Measurements from ENCODE around the gene PYHIN1.
A peak's percentile ranks its signal among the peaks of the same experiment; 100 is the strongest.

PYHIN1 gene

GRCh38 chr1:158951956-158952355, 20.6 kb downstream of the PYHIN1 start:
- Mint-ChIP-seq H3K4me1 (ENCODE audit: low read depth) (no peaks in the 10 kb centered on the region), H3K36me3 (ENCODE audit: low read depth) (peaks cover 54% of the 10 kb centered on the region), H3K27ac (no peak overlapping the region), H3K9me3 (peaks cover 11% of the 10 kb centered on the region), H3K27me3 (ENCODE audit: low read depth) (no peaks in the 10 kb centered on the region), H3K4me3 (no peak overlapping the region)
- no peak for DNase-seq (ENCODE audit: low spot score)

- Mint-ChIP-seq H3K27ac (no peak overlapping the region), H3K4me1 (ENCODE audit: low read depth) (no peaks in the 10 kb centered on the region), H3K9me3 (peaks cover 11% of the 10 kb centered on the region), H3K27me3 (ENCODE audit: low read depth) (no peaks in the 10 kb centered on the region), H3K4me3 (no peak overlapping the region), H3K36me3 (ENCODE audit: low read depth) (peaks cover 50% of the 10 kb centered on the region)
- no peak for DNase-seq (ENCODE audit: low spot score)
Observed at GRCh38 chr1:158952416-158952815, 21.1 kb downstream of the PYHIN1 start.

- H3K27ac Mint-ChIP-seq = no peak overlapping the region
- H3K4me1 Mint-ChIP-seq (ENCODE audit: low read depth) = no peaks in the 10 kb centered on the region
- H3K4me3 Mint-ChIP-seq = no peak overlapping the region
- no peaks in the 10 kb centered on the region for H3K27me3 Mint-ChIP-seq (ENCODE audit: low read depth)
- peaks cover 65% of the 10 kb centered on the region for H3K36me3 Mint-ChIP-seq (ENCODE audit: low read depth)
- no peak for DNase-seq (ENCODE audit: low spot score)
- peaks cover 31% of the 10 kb centered on the region for H3K9me3 Mint-ChIP-seq
Observed at GRCh38 chr1:158961178-158961577, 29.8 kb downstream of the PYHIN1 start.

- peaks cover 69% of the 10 kb centered on the region for H3K36me3 Mint-ChIP-seq (ENCODE audit: low read depth)
- no peaks in the 10 kb centered on the region for H3K27me3 Mint-ChIP-seq (ENCODE audit: low read depth)
- no peaks in the 10 kb centered on the region for H3K4me1 Mint-ChIP-seq (ENCODE audit: low read depth)
- H3K9me3 Mint-ChIP-seq = peaks cover 43% of the 10 kb centered on the region
- DNase-seq (ENCODE audit: low spot score) = no peak
- H3K4me3 Mint-ChIP-seq = no peak overlapping the region
- H3K27ac Mint-ChIP-seq = peak overlapping the region; percentile 27
Observed at GRCh38 chr1:158962983-158963382, 31.6 kb downstream of the PYHIN1 start.

GRCh38 chr1:158969166-158969565, 37.8 kb downstream of the PYHIN1 start:
- Mint-ChIP-seq H3K9me3 (peaks cover 39% of the 10 kb centered on the region), H3K4me3 (no peak overlapping the region), H3K27ac (no peak overlapping the region), H3K36me3 (ENCODE audit: low read depth) (peaks cover 35% of the 10 kb centered on the region), H3K27me3 (ENCODE audit: low read depth) (no peaks in the 10 kb centered on the region), H3K4me1 (ENCODE audit: low read depth) (peaks cover 7% of the 10 kb centered on the region)
- no peak for DNase-seq (ENCODE audit: low spot score)

- Mint-ChIP-seq H3K27me3 (ENCODE audit: low read depth) (no peaks in the 10 kb centered on the region), H3K9me3 (peaks cover 32% of the 10 kb centered on the region), H3K36me3 (ENCODE audit: low read depth) (peaks cover 33% of the 10 kb centered on the region), H3K4me3 (no peak overlapping the region), H3K4me1 (ENCODE audit: low read depth) (peaks cover 7% of the 10 kb centered on the region), H3K27ac (no peak overlapping the region)
- peak; percentile 22 for DNase-seq (ENCODE audit: low spot score)
Observed at GRCh38 chr1:158969855-158970254, 38.5 kb downstream of the PYHIN1 start.

- Mint-ChIP-seq H3K27me3 (ENCODE audit: low read depth) (no peaks in the 10 kb centered on the region), H3K9me3 (peaks cover 10% of the 10 kb centered on the region), H3K27ac (no peak overlapping the region), H3K36me3 (ENCODE audit: low read depth) (peaks cover 24% of the 10 kb centered on the region), H3K4me1 (ENCODE audit: low read depth) (peaks cover 7% of the 10 kb centered on the region), H3K4me3 (no peak overlapping the region)
- DNase-seq (ENCODE audit: low spot score) = no peak
Observed at GRCh38 chr1:158972841-158973240, 41.5 kb downstream of the PYHIN1 start.

- peaks cover 6% of the 10 kb centered on the region for H3K9me3 Mint-ChIP-seq
- DNase-seq (ENCODE audit: low spot score) = no peak
- peaks cover 31% of the 10 kb centered on the region for H3K36me3 Mint-ChIP-seq (ENCODE audit: low read depth)
- H3K27ac Mint-ChIP-seq = no peak overlapping the region
- no peaks in the 10 kb centered on the region for H3K27me3 Mint-ChIP-seq (ENCODE audit: low read depth)
- no peak overlapping the region for H3K4me3 Mint-ChIP-seq
- no peaks in the 10 kb centered on the region for H3K4me1 Mint-ChIP-seq (ENCODE audit: low read depth)
Observed at GRCh38 chr1:158976219-158976618, 44.9 kb downstream of the PYHIN1 start.

GRCh38 chr1:158978730-158979129, 47.4 kb downstream of the PYHIN1 start:
- Mint-ChIP-seq H3K4me1 (ENCODE audit: low read depth) (no peaks in the 10 kb centered on the region), H3K4me3 (no peak overlapping the region), H3K36me3 (ENCODE audit: low read depth) (peaks cover 47% of the 10 kb centered on the region), H3K27me3 (ENCODE audit: low read depth) (peaks cover 2% of the 10 kb centered on the region), H3K27ac (no peak overlapping the region), H3K9me3 (peaks cover 25% of the 10 kb centered on the region)
- DNase-seq (ENCODE audit: low spot score) = no peak

- H3K27ac Mint-ChIP-seq = no peak overlapping the region
- H3K27me3 Mint-ChIP-seq (ENCODE audit: low read depth) = peaks cover 3% of the 10 kb centered on the region
- H3K4me1 Mint-ChIP-seq (ENCODE audit: low read depth) = no peaks in the 10 kb centered on the region
- H3K36me3 Mint-ChIP-seq (ENCODE audit: low read depth) = peaks cover 48% of the 10 kb centered on the region
- no peak overlapping the region for H3K4me3 Mint-ChIP-seq
- no peak for DNase-seq (ENCODE audit: low spot score)
- H3K9me3 Mint-ChIP-seq = peaks cover 30% of the 10 kb centered on the region
Observed at GRCh38 chr1:158979229-158979628, 47.9 kb downstream of the PYHIN1 start.

- H3K4me3 Mint-ChIP-seq = no peak overlapping the region
- H3K36me3 Mint-ChIP-seq (ENCODE audit: low read depth) = peaks cover 55% of the 10 kb centered on the region
- H3K9me3 Mint-ChIP-seq = peaks cover 41% of the 10 kb centered on the region
- H3K4me1 Mint-ChIP-seq (ENCODE audit: low read depth) = no peaks in the 10 kb centered on the region
- no peak for DNase-seq (ENCODE audit: low spot score)
- peaks cover 3% of the 10 kb centered on the region for H3K27me3 Mint-ChIP-seq (ENCODE audit: low read depth)
- H3K27ac Mint-ChIP-seq = no peak overlapping the region
Observed at GRCh38 chr1:158983235-158983634, 51.9 kb downstream of the PYHIN1 start.

- H3K4me3 Mint-ChIP-seq = no peak overlapping the region
- peaks cover 41% of the 10 kb centered on the region for H3K9me3 Mint-ChIP-seq
- peaks cover 60% of the 10 kb centered on the region for H3K36me3 Mint-ChIP-seq (ENCODE audit: low read depth)
- DNase-seq (ENCODE audit: low spot score) = no peak
- H3K27me3 Mint-ChIP-seq (ENCODE audit: low read depth) = peaks cover 3% of the 10 kb centered on the region
- no peak overlapping the region for H3K27ac Mint-ChIP-seq
- H3K4me1 Mint-ChIP-seq (ENCODE audit: low read depth) = no peaks in the 10 kb centered on the region
Observed at GRCh38 chr1:158984386-158984785, 53.0 kb downstream of the PYHIN1 start.

- Mint-ChIP-seq H3K27ac (no peak overlapping the region), H3K9me3 (peaks cover 27% of the 10 kb centered on the region), H3K36me3 (ENCODE audit: low read depth) (peaks cover 58% of the 10 kb centered on the region), H3K4me3 (no peak overlapping the region), H3K4me1 (ENCODE audit: low read depth) (no peaks in the 10 kb centered on the region), H3K27me3 (ENCODE audit: low read depth) (no peaks in the 10 kb centered on the region)
- no peak for DNase-seq (ENCODE audit: low spot score)
Observed at GRCh38 chr1:158989424-158989823, 58.1 kb downstream of the PYHIN1 start.

GRCh38 chr1:158992787-158993312, 61.5 kb downstream of the PYHIN1 start:
- no peak for DNase-seq (ENCODE audit: low spot score)
- Mint-ChIP-seq H3K4me3 (no peak overlapping the region), H3K9me3 (peaks cover 28% of the 10 kb centered on the region), H3K27ac (no peak overlapping the region), H3K27me3 (ENCODE audit: low read depth) (no peaks in the 10 kb centered on the region), H3K4me1 (ENCODE audit: low read depth) (peaks cover 18% of the 10 kb centered on the region), H3K36me3 (ENCODE audit: low read depth) (peaks cover 55% of the 10 kb centered on the region)

- Mint-ChIP-seq H3K9me3 (peaks cover 27% of the 10 kb centered on the region), H3K4me1 (ENCODE audit: low read depth) (peaks cover 32% of the 10 kb centered on the region), H3K4me3 (no peak overlapping the region)
Observed at GRCh38 chr1:158996998-158997397, 65.6 kb downstream of the PYHIN1 start.

More at GRCh38 chr1:158996998-158997397, 65.6 kb downstream of the PYHIN1 start:
- no peak overlapping the region for H3K27ac Mint-ChIP-seq
- DNase-seq (ENCODE audit: low spot score) = no peak
- peaks cover 30% of the 10 kb centered on the region for H3K36me3 Mint-ChIP-seq (ENCODE audit: low read depth)
- no peaks in the 10 kb centered on the region for H3K27me3 Mint-ChIP-seq (ENCODE audit: low read depth)

All from T-helper 2 cell treated with Interferon-gamma antibody and Interleukin-4, amounts not matched to agents 5 μg/mL and 100 μg/mL, for 36 hours (primary cell).